ENCODE measurements around the gene PGGHG. TPM values are rescaled to one million over a fixed set of nuclear protein-coding genes. Genes with fewer than 3 reads are reported as not detected.
A peak's percentile ranks its signal among the peaks of the same experiment; 100 is the strongest.
"Not testable (repeated sequence)": the region's sequence is repeated elsewhere in the genome, so short reads cannot be mapped to it uniquely, and the experiment has no call there.

PGGHG gene
- total and polyA plus RNA-seq, 12 donors, result 3.3 to 45.3 (median 7.4) TPM

DNA sequence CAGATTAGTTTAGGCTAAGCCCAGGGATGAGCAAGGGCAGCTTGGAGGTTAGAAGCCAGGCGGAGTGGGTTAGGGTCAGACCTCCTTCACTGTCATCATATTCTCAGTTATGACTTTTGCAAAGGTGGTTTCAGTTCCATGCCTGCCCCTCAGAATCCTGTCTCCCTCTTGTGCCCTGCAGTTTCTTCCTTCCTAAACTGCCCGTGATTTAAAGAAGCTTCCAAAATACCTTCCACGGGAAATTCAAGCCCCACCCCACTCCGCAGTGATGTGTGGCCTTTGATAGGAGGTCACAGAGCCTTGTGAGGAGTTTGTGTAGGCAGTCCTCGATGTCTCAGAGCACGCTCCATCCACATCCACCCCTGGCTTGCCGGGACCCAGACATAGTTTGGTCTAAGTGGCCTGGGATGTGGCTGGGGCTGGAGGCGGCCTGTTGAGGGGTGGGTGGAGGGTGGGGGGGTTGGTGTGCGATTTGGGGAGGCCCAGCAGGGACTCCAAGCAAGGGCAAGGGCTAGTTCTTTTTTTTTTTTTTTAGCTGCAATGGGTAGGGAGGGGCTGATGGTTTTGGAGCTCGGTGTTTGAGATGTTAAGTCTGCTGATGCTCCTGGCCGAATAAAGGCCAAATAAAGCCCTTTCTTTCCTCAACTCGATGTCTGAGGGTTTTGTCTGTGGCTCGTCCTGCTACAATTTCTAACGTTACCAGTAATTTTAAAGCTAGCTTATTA is 23.3 kb downstream of the PGGHG start:
- no peak for ATAC-seq
- H3K4me1 ChIP-seq, result peaks cover 8 to 60% (median 37%) of the 10 kb centered on the region in 9 donors
- H3K27me3 ChIP-seq, result peaks cover 0 to 25% (median 11%) of the 10 kb centered on the region in 7 donors
- intact Hi-C loops (cut with DNase I), result loop anchor here in 3 of 10 donors (2.0 to 10.0 kb wide), 2 partner anchors 43 to 57 kb away; no protein-coding TSS in a partner anchor
- TF ChIP-seq, protein P1, sequence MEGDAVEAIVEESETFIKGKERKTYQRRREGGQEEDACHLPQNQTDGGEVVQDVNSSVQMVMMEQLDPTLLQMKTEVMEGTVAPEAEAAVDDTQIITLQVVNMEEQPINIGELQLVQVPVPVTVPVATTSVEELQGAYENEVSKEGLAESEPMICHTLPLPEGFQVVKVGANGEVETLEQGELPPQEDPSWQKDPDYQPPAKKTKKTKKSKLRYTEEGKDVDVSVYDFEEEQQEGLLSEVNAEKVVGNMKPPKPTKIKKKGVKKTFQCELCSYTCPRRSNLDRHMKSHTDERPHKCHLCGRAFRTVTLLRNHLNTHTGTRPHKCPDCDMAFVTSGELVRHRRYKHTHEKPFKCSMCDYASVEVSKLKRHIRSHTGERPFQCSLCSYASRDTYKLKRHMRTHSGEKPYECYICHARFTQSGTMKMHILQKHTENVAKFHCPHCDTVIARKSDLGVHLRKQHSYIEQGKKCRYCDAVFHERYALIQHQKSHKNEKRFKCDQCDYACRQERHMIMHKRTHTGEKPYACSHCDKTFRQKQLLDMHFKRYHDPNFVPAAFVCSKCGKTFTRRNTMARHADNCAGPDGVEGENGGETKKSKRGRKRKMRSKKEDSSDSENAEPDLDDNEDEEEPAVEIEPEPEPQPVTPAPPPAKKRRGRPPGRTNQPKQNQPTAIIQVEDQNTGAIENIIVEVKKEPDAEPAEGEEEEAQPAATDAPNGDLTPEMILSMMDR (IDR thresholded peaks at IDR 0.05), result no peak
- H3K4me3 ChIP-seq, result peak overlapping the region; percentile 10 to 85 (median 46)
- 49 to 50% methylated on average over 14 of the region's 14 CpGs for WGBS, 2 donors
- peak overlapping the region; percentile 86 to 99 (median 94) for H3K27ac ChIP-seq
- H3K36me3 ChIP-seq, result peaks cover 0 to 29% (median 0%) of the 10 kb centered on the region in 9 donors
- no peaks in the 10 kb centered on the region for H3K9me3 ChIP-seq
- DNase-seq, result peak in 1 of 2 donors; percentile 17

- H3K27me3 ChIP-seq, result peaks cover 0 to 25% (median 11%) of the 10 kb centered on the region in 7 donors
- H3K4me3 ChIP-seq, result peak overlapping the region; percentile 20 to 85 (median 75)
- ATAC-seq (peak in 1 of 8 donors; percentile 0), DNase-seq (peak in 1 of 2 donors; percentile 17)
- peaks cover 6 to 60% (median 40%) of the 10 kb centered on the region in 9 donors for H3K4me1 ChIP-seq
- no peaks in the 10 kb centered on the region for H3K9me3 ChIP-seq
- TF ChIP-seq, protein P1 (IDR thresholded peaks at IDR 0.05), result no peak
- H3K27ac ChIP-seq, result peak overlapping the region; percentile 76 to 99 (median 94)
- 48 to 61% methylated on average over 8 of the region's 8 CpGs for WGBS, 2 donors
- intact Hi-C loops (cut with DNase I), result loop anchor here in 3 of 10 donors (2.0 to 10.0 kb wide), 2 partner anchors 41 to 59 kb away; no protein-coding TSS in a partner anchor
- peaks cover 0 to 29% (median 0%) of the 10 kb centered on the region in 9 donors for H3K36me3 ChIP-seq
Observed at GRCh38 chr11:313304-313786, 24.4 kb downstream of the PGGHG start.

DNA sequence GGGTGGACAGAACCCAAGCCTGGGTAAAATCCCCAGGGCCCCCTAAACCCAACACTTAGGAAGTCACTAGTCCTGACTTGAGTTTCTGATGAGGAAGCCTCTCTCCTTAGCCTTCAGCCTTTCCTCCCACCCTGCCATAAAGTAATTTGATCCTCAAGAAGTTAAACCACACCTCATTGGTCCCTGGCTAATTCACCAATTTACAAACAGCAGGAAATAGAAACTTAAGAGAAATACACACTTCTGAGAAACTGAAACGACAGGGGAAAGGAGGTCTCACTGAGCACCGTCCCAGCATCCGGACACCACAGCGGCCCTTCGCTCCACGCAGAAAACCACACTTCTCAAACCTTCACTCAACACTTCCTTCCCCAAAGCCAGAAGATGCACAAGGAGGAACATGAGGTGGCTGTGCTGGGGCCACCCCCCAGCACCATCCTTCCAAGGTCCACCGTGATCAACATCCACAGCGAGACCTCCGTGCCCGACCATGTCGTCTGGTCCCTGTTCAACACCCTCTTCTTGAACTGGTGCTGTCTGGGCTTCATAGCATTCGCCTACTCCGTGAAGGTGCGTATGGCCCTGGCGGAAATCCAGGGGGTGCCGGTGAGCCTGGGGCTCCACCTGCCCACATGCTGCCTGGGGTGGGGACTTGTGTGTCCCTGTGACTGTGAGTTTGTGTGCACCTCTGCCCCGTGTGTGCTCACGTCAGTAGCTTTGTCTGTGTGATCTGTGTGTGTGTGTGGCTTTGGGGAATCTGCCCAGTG is 25.0 kb downstream of the PGGHG start, which contains the start of gene IFITM1:
IFITM1 (plus strand) TSS at position 254 of the 767 bp plus-strand sequence; CDS start at position 385, 131 bp downstream.
- ATAC-seq, result peak; percentile 5 to 51 (median 29)
- TF ChIP-seq, protein P1 (IDR thresholded peaks at IDR 0.05), result no peak
- DNase-seq, result peak; percentile 22 to 65
- Histone ChIP-seq H3K36me3 (peaks cover 0 to 29% (median 0%) of the 10 kb centered on the region in 9 donors), H3K27me3 (peaks cover 0 to 25% (median 12%) of the 10 kb centered on the region in 7 donors), H3K27ac (peak within 1 kb of the TSS; percentile 83 to 99 (median 94)), H3K4me3 (peak within 1 kb of the TSS; percentile 55 to 85 (median 75)), H3K9me3 (no peaks in the 10 kb centered on the region), H3K4me1 (peaks cover 6 to 60% (median 40%) of the 10 kb centered on the region in 9 donors)
- 22 to 28% methylated on average over 18 of the region's 18 CpGs for WGBS, 2 donors
- intact Hi-C loops (cut with DNase I), result loop anchor here in 4 of 10 donors (2.0 to 10.0 kb wide), 3 partner anchors 39 to 59 kb away; no protein-coding TSS in a partner anchor

- peaks cover 0 to 25% (median 0%) of the 10 kb centered on the region in 9 donors for H3K36me3 ChIP-seq
- not testable (repeated sequence) for DNase-seq, H3K9me3 ChIP-seq, ATAC-seq
- H3K4me1 ChIP-seq, result peaks cover 6 to 58% (median 40%) of the 10 kb centered on the region in 9 donors
- H3K27me3 ChIP-seq, result peaks cover 0 to 25% (median 12%) of the 10 kb centered on the region in 7 donors
- WGBS, 2 donors, result 28 to 43% methylated on average over 6 of the region's 6 CpGs
- H3K27ac ChIP-seq, result peak overlapping the region; percentile 83 to 99 (median 94)
- H3K4me3 ChIP-seq, result peak overlapping the region; percentile 55 to 85 (median 75)
- intact Hi-C loops (cut with DNase I), result loop anchor here in 2 of 10 donors (2.0 to 10.0 kb wide), 3 partner anchors 38 to 60 kb away; no protein-coding TSS in a partner anchor
Observed at GRCh38 chr11:314554-314875, 25.6 kb downstream of the PGGHG start.
